ENCODE measurements around the gene TK2.
"Not testable (repeated sequence)": the region's sequence is repeated elsewhere in the genome, so short reads cannot be mapped to it uniquely, and the experiment has no call there.

- not testable (repeated sequence) for TF ChIP-seq POLR2A (IDR thresholded peaks at IDR 0.05)
- TF ChIP-seq, protein P1, sequence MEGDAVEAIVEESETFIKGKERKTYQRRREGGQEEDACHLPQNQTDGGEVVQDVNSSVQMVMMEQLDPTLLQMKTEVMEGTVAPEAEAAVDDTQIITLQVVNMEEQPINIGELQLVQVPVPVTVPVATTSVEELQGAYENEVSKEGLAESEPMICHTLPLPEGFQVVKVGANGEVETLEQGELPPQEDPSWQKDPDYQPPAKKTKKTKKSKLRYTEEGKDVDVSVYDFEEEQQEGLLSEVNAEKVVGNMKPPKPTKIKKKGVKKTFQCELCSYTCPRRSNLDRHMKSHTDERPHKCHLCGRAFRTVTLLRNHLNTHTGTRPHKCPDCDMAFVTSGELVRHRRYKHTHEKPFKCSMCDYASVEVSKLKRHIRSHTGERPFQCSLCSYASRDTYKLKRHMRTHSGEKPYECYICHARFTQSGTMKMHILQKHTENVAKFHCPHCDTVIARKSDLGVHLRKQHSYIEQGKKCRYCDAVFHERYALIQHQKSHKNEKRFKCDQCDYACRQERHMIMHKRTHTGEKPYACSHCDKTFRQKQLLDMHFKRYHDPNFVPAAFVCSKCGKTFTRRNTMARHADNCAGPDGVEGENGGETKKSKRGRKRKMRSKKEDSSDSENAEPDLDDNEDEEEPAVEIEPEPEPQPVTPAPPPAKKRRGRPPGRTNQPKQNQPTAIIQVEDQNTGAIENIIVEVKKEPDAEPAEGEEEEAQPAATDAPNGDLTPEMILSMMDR (IDR thresholded peaks at IDR 0.05): not testable (repeated sequence)
Observed at GRCh38 chr16:66496226-66496625, 53.7 kb downstream of the TK2 start.

All from breast epithelium (tissue), 3 donors.